Smooth muscle cell (in vitro differentiated cells): ENCODE data around the gene F10. TPM values are rescaled to one million over a fixed set of nuclear protein-coding genes. Genes with fewer than 3 reads are reported as not detected.

Experiments
- DNase-seq: peaks from one replicate; lab custom pipeline; 2025; ENCODE audit not compliant: unreplicated experiment; lab: John Stamatoyannopoulos, UW
- H2AFZ ChIP-seq: fragments of 200-600 bp; sonication (generic); 2 replicates; pipeline ENCODE4 v1.6.0; 2016; ENCODE audit warnings: antibody characterized with exemption, low read depth, mild to moderate bottlenecking
- H3F3A ChIP-seq: fragments of 200-600 bp; sonication (generic); 2 replicates; pipeline ENCODE4 v1.6.0; 2017; ENCODE audit warnings: antibody characterized with exemption, low read depth
- H3K27ac ChIP-seq: fragments of 200-600 bp; sonication (generic); 2 replicates; pipeline ENCODE4 v1.5.1; 2016; ENCODE audit warnings: low read depth, mild to moderate bottlenecking
- H3K27me3 ChIP-seq: fragments of 200-600 bp; sonication (generic); 2 replicates; pipeline ENCODE4 v1.6.1; 2016; ENCODE audit warnings: low read depth, mild to moderate bottlenecking
- H3K36me3 ChIP-seq: fragments of 200-600 bp; sonication (generic); 2 replicates; pipeline ENCODE4 v1.5.1; 2016; ENCODE audit warnings: low read depth
- H3K4me1 ChIP-seq: fragments of 200-600 bp; sonication (generic); 2 replicates; pipeline ENCODE4 v1.5.1; 2016; ENCODE audit warnings: low read depth
- H3K4me2 ChIP-seq: fragments of 200-600 bp; sonication (generic); 2 replicates; pipeline ENCODE4 v1.6.0; 2016; ENCODE audit warnings: mild to moderate bottlenecking
- H3K4me3 ChIP-seq: fragments of 200-600 bp; sonication (generic); 2 replicates; pipeline ENCODE4 v1.5.1; 2016; ENCODE audit warnings: mild to moderate bottlenecking
- H3K79me2 ChIP-seq: fragments of 200-600 bp; sonication (generic); 2 replicates; pipeline ENCODE4 v1.6.0; 2016; ENCODE audit warnings: low read depth, mild to moderate bottlenecking
- H3K9ac ChIP-seq: fragments of 200-600 bp; sonication (generic); 2 replicates; pipeline ENCODE4 v1.6.0; 2016; ENCODE audit warnings: low read depth
- H3K9me3 ChIP-seq: fragments of 200-600 bp; sonication (generic); replicated peaks from 2 replicates; pipeline ENCODE4 v1.5.1; 2016; ENCODE audit warnings: low read depth
- H4K20me1 ChIP-seq: fragments of 200-600 bp; sonication (generic); 2 replicates; pipeline ENCODE4 v1.6.0; 2016; ENCODE audit warnings: low read depth
- CTCF ChIP-seq: fragments of 200-600 bp; sonication (generic); IDR thresholded peaks from 2 replicates; pipeline ENCODE4 v1.5.1; 2017; ENCODE audit warnings: borderline replicate concordance, mild to moderate bottlenecking, antibody characterized with exemption; ENCODE audit not compliant: insufficient read depth, poor library complexity, severe bottlenecking
- WGBS: methylation state at CpG from one replicate; pipeline ENCODE4 v1.1.7; 2016; ENCODE audit warnings: low lambda C conversion rate; 5-methylcytosine and 5-hydroxymethylcytosine counted together
- polyA plus RNA-seq: library from polyadenylated mRNA; unstranded; fragments of >200 nt; fragmentation: Nextera tagmentation; extraction: Ambion mirVana; gene quantifications from 2 replicates; pipeline ENCODE4 v1.2.1, GENCODE V29; 2016
- total RNA-seq: library from RNA; depleted of rRNA; stranded (reverse); fragments of >200 nt; gene quantifications from 2 replicates; pipeline ENCODE4 v1.2.3, GENCODE V29; 2014

F10 gene
- total and polyA plus RNA-seq, 2 experiments from 2014 or later: 17.1 to 43.7 TPM

GRCh38 chr13:113096052-113096744, 26.4 kb upstream of the F10 start:
- H2AFZ ChIP-seq: no peak overlapping the region
- H3F3A ChIP-seq: no peaks in the 10 kb centered on the region
- no peak overlapping the region for H3K27ac ChIP-seq
- H3K9ac ChIP-seq: no peak overlapping the region
- H3K4me3 ChIP-seq: no peak overlapping the region
- H3K4me1 ChIP-seq: no peaks in the 10 kb centered on the region
- no peak for TF ChIP-seq CTCF
- H3K9me3 ChIP-seq: no peaks in the 10 kb centered on the region
- H3K79me2 ChIP-seq: no peaks in the 10 kb centered on the region
- DNase-seq: no peak
- H3K36me3 ChIP-seq: no peaks in the 10 kb centered on the region
- H4K20me1 ChIP-seq: no peaks in the 10 kb centered on the region
- no peak overlapping the region for H3K4me2 ChIP-seq
- WGBS: 96% methylated on average over 53 of the region's 61 CpGs
- H3K27me3 ChIP-seq: no peaks in the 10 kb centered on the region

DNA sequence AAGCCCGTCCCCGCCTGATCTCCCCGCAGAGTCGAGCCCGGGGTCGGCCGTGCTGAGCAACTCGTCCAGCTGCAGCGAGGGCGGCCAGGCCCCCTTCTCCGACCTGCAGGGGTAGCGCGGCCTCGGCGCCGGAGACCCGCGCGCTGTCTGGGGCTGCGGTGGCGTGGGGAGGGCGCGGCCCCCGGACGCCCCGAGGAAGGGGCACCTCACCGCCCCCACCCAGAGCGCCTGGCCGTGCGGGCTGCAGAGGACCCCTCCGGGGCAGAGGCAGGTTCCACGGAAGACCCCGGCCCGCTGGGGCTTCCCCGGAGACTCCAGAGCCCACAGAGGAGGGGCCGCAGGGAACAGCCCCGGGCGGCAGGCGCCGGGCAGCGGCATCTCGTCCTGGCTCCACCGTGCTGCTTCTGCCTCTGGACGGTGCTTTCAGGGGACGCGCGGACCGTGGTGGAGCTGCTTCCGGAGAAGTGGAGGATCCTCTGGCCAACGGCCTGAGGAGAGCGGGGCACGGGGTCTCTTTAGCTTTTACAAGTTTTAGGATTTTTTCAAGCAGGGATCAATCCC, 25.8 kb upstream of the F10 start:
- no peak overlapping the region for H3K4me2 ChIP-seq
- no peaks in the 10 kb centered on the region for H3F3A ChIP-seq
- no peaks in the 10 kb centered on the region for H3K9me3 ChIP-seq
- DNase-seq: no peak
- H3K27ac ChIP-seq: no peak overlapping the region
- no peaks in the 10 kb centered on the region for H3K27me3 ChIP-seq
- no peaks in the 10 kb centered on the region for H3K79me2 ChIP-seq
- TF ChIP-seq CTCF: no peak
- no peaks in the 10 kb centered on the region for H3K36me3 ChIP-seq
- H4K20me1 ChIP-seq: no peaks in the 10 kb centered on the region
- 92% methylated on average over 40 of the region's 52 CpGs for WGBS
- H3K4me1 ChIP-seq: no peaks in the 10 kb centered on the region
- H2AFZ ChIP-seq: no peak overlapping the region
- H3K4me3 ChIP-seq: no peak overlapping the region
- H3K9ac ChIP-seq: no peak overlapping the region

DNA sequence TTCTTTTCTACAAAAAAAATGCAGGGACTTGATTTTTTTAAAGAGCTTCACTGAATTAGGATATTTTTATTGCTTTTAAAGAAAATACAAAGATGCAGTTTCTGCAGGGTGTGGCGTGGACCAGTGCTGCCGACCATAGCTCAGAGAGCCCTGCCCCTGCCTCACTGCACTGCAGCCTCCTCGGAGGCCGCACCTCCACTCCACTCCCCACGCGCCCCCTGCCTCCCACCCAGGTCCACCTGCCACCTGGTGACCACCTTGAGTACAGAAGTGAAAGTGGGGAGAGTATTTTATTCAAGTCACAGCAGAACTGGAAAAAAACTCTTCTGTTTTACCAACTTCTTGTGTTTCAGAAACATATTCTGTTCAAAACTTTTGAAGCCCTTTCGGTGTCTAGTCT, 24.9 kb upstream of the F10 start:
- Histone ChIP-seq H3K27me3 (no peaks in the 10 kb centered on the region), H2AFZ (no peak overlapping the region)
- 93% methylated on average over 7 of the region's 7 CpGs for WGBS

More for the DNA sequence above, 24.9 kb upstream of the F10 start:
- H3K9ac ChIP-seq: no peak overlapping the region
- H3K79me2 ChIP-seq: no peaks in the 10 kb centered on the region
- H3K4me3 ChIP-seq: no peak overlapping the region
- no peaks in the 10 kb centered on the region for H3K9me3 ChIP-seq
- no peaks in the 10 kb centered on the region for H3K4me1 ChIP-seq
- no peaks in the 10 kb centered on the region for H3F3A ChIP-seq
- no peak overlapping the region for H3K27ac ChIP-seq
- H3K36me3 ChIP-seq: no peaks in the 10 kb centered on the region
- no peak for TF ChIP-seq CTCF
- DNase-seq: no peak
- H4K20me1 ChIP-seq: no peaks in the 10 kb centered on the region
- no peak overlapping the region for H3K4me2 ChIP-seq
